GM12878 (cell line): ENCODE measurements around the gene ANKRD42. TPM values are rescaled to one million over a fixed set of nuclear protein-coding genes. Genes with fewer than 3 reads are reported as not detected.

Experiments
- ATAC-seq: fragments of 200-7000 bp; cut with Tn5 transposase; 3 replicates; pipeline ENCODE4 v1.9.1; 2020; ENCODE audit warnings: mild to moderate bottlenecking, moderate library complexity
- BruUV-seq: library from RNA; stranded (reverse); fragments of 400-500 nt; replicated peaks from 2 replicates; lab custom pipeline; 2021; lab: Mats Ljungman, UMichigan
- CTCF ChIA-PET: fragments of 300-600 bp; sonication (Branson Sonifier 250); formaldehyde crosslinking; extraction: SDS; loops from one replicate; lab custom pipeline; 2021; ENCODE audit warnings: inconsistent platforms; lab: Yijun Ruan, JAX
- POLR2A ChIA-PET: fragments of 350-600 bp; formaldehyde crosslinking; extraction: SDS; loops from one replicate; lab custom pipeline; 2021; ENCODE audit warnings: inconsistent platforms; lab: Charles Lee
- RAD21 ChIA-PET: fragments of 300-600 bp; sonication (Branson Sonifier 250); formaldehyde crosslinking; loops from one replicate; lab custom pipeline; 2023; ENCODE audit warnings: antibody characterized with exemption; ENCODE audit not compliant: unreplicated experiment; lab: Charles Lee
- SMC1A ChIA-PET: fragments of 300-600 bp; sonication (Branson Sonifier 250); formaldehyde crosslinking; loops from one replicate; lab custom pipeline; 2023; ENCODE audit not compliant: unreplicated experiment, uncharacterized antibody; lab: Charles Lee
- DNase-seq: peaks from one replicate; pipeline ENCODE4 v3.0.0-alpha.2; 2011; ENCODE audit warnings: low read depth, low spot score
- FAIRE-seq: peaks from 3 replicates; lab custom pipeline; 2011; peaks lifted over from hg19 to GRCh38; lab: Jason Lieb, UNC
- H2AFZ ChIP-seq: 2 replicates; pipeline ENCODE4 v1.6.0; 2011; ENCODE audit warnings: low read depth, low read length, control low read depth; ENCODE audit not compliant: control insufficient read depth
- H3K27ac ChIP-seq: 2 replicates; pipeline ENCODE4 v1.5.1; 2011; ENCODE audit warnings: control low read depth; ENCODE audit not compliant: control insufficient read depth, insufficient read depth
- H3K27me3 ChIP-seq, 2 experiments: replicated peaks in 1 of 2; 2 replicates each; pipeline versions ENCODE4 v1.6.0 to v1.6.1; 2011; ENCODE audit warnings: low read length in 1 of 2; ENCODE audit not compliant: control insufficient read depth in 2 of 2, insufficient read depth in 2 of 2
- H3K36me3 ChIP-seq, 2 experiments: 2 replicates each; pipeline ENCODE4 v1.5.1; 2011; ENCODE audit warnings: low read length in 1 of 2; ENCODE audit not compliant: control insufficient read depth in 2 of 2, insufficient read depth in 2 of 2
- H3K4me1 ChIP-seq: 2 replicates; pipeline ENCODE4 v1.6.1; 2011; ENCODE audit warnings: mild to moderate bottlenecking, low read length, moderate library complexity, mixed read lengths; ENCODE audit not compliant: control insufficient read depth, insufficient read depth
- H3K4me2 ChIP-seq: 2 replicates; pipeline ENCODE4 v1.6.0; 2011; ENCODE audit warnings: control low read depth; ENCODE audit not compliant: control insufficient read depth, insufficient read depth
- H3K4me3 ChIP-seq: fragments of 200-600 bp; sonication (generic); 2 replicates; pipeline ENCODE4 v1.5.1; 2016
- H3K79me2 ChIP-seq: 2 replicates; pipeline ENCODE4 v1.6.0; 2011; ENCODE audit warnings: low read length; ENCODE audit not compliant: control insufficient read depth, insufficient read depth
- H3K9ac ChIP-seq: 2 replicates; pipeline ENCODE4 v1.8.0; 2011; ENCODE audit warnings: low read length, control low read depth, mixed read lengths; ENCODE audit not compliant: control insufficient read depth, insufficient read depth
- H3K9me3 ChIP-seq: replicated peaks from 3 replicates; pipeline ENCODE4 v1.5.1; 2011; ENCODE audit warnings: mild to moderate bottlenecking, low read length; ENCODE audit not compliant: control insufficient read depth, insufficient read depth
- H4K20me1 ChIP-seq: 2 replicates; pipeline ENCODE4 v1.6.0; 2011; ENCODE audit not compliant: control insufficient read depth, insufficient read depth
- BCL11A ChIP-seq: IDR thresholded peaks from 2 replicates; pipeline ENCODE4 v1.6.1; 2011; ENCODE audit warnings: low read depth, low read length
- GABPA ChIP-seq: IDR thresholded peaks from 2 replicates; pipeline ENCODE4 v1.6.1; 2014; ENCODE audit warnings: antibody characterized with exemption, low read depth, mild to moderate bottlenecking, inconsistent platforms
- JUNB ChIP-seq: IDR thresholded peaks from 2 replicates; pipeline ENCODE4 v1.6.1; 2016; ENCODE audit warnings: antibody characterized with exemption, mild to moderate bottlenecking
- MYB ChIP-seq: fragments of 150-350 bp; IDR thresholded peaks from 2 replicates; pipeline ENCODE4 v1.6.1; 2014; ENCODE audit warnings: mild to moderate bottlenecking, low read depth, low read length, borderline replicate concordance
- PML ChIP-seq: IDR thresholded peaks from 2 replicates; pipeline ENCODE4 v1.6.1; 2012; ENCODE audit warnings: low read length, inconsistent platforms
- RUNX3 ChIP-seq: IDR thresholded peaks from 2 replicates; pipeline ENCODE4 v1.6.1; 2012; ENCODE audit warnings: low read length, inconsistent platforms
- SPI1 ChIP-seq: IDR thresholded peaks from 2 replicates; pipeline ENCODE4 v1.6.1; 2011; ENCODE audit warnings: low read depth, mild to moderate bottlenecking, low read length, moderate library complexity, borderline replicate concordance; ENCODE audit not compliant: insufficient read depth
- in situ Hi-C: fragments of 300-500 bp; cut with MboI; formaldehyde crosslinking; loops from 9 replicates; pipeline ENCODE4 v1.14.3; 2018; ENCODE audit warnings: mixed read lengths
- intact Hi-C: fragments of 100-400 bp; cut with micrococcal nuclease; formaldehyde crosslinking; loops from one replicate; pipeline ENCODE4 v1.14.2; 2022; ENCODE audit not compliant: unreplicated experiment
- polyA plus RNA-seq, 11 experiments: library from polyadenylated mRNA; depleted of rRNA in 4 of 11; unstranded in 6 of 11; stranded (reverse) in 5 of 11; fragments of >200 nt; fragmentation: Nextera tagmentation in 4 of 11; fragmentation: Illumina TruSeq in 1 of 11; extraction: Ambion mirVana in 4 of 11; extraction: Trizol in 1 of 11; gene quantifications; 1 replicate in 1 of 11; 2 replicates in 10 of 11; pipeline versions ENCODE4 v1.2.1 to v1.2.3, GENCODE V29; 2011 to 2016; ENCODE audit warnings: inconsistent platforms in 2 of 11, missing spikeins in 2 of 11, low read depth in 1 of 11
- total RNA-seq, 4 experiments: library from RNA; depleted of rRNA in 3 of 4; stranded (reverse); fragments of >200 nt in 3 of 4; fragmentation: Illumina TruSeq in 1 of 4; extraction: Trizol in 1 of 4; gene quantifications; 2 replicates each; pipeline versions ENCODE4 v1.2.1 to v1.2.3, GENCODE V29; 2013 to 2021

ANKRD42 gene
- total and polyA plus RNA-seq, 10 of the 15 experiments (the other 5 are each of a cell fraction or from before 2014, with no cell fraction given) = 0.68 to 3.2 (median 2.0) TPM

DNA sequence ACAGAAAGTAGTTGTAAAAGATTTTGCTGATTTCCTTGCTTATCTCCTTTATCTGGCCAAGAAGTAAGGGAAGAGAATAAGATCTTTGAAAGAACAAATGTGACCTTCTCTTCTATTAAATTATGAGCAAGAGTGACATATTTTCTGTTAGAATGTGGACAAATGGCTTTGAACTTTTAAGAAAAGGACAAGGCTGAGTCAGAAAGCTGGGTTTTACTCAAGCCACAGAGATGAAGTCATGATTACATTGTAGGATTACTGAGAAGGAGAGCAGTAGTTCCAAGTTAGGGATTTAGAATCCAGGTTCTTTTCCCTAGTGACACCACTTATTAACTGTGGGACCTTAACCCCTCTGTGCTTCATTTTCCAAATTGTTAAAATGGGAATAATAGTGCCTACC, 79.1 kb downstream of the ANKRD42 start:
- H3K27me3 ChIP-seq = no peaks in the 10 kb centered on the region
- no peak for TF ChIP-seq BCL11A
- TF ChIP-seq JUNB = peak; percentile 20; the same call in 1 of the 2 replicates
- TF ChIP-seq SPI1 = no peak
- no peak for TF ChIP-seq GABPA
- TF ChIP-seq MYB = no peak
- TF ChIP-seq RUNX3 = no peak
- no peak for TF ChIP-seq PML
- H4K20me1 ChIP-seq = no peaks in the 10 kb centered on the region
- in situ Hi-C loops = no loop called here
- H3K79me2 ChIP-seq = no peaks in the 10 kb centered on the region
- H3K4me1 ChIP-seq = no peaks in the 10 kb centered on the region
- FAIRE-seq = no peak
- H3K4me3 ChIP-seq = no peak overlapping the region
- no peak for ATAC-seq
- no peak overlapping the region for H3K4me2 ChIP-seq
- H3K9me3 ChIP-seq = no peaks in the 10 kb centered on the region; the same call in 2 of the 3 replicates
- H3K9ac ChIP-seq = no peak overlapping the region
- ChIA-PET CTCF (interaction anchor here (0.9 to 3.4 kb wide), 3 partner anchors 20 to 62 kb away, joined by 4 to 14 read pairs (median 11); no protein-coding TSS in a partner anchor), SMC1A (interaction anchor here (0.6 to 2.4 kb wide), 4 partner anchors 18 to 183 kb away, joined by 3 to 7 read pairs (median 4); no protein-coding TSS in a partner anchor), RAD21 (no interaction called here), POLR2A (interaction anchor here (0.9 kb wide), 1 partner anchor 10 kb away, joined by 5 read pairs; no protein-coding TSS in a partner anchor)
- peaks cover 0 to 25% of the 10 kb centered on the region in 2 experiments; a peak in 3 of 4 replicates for H3K36me3 ChIP-seq
- no peak overlapping the region for H2AFZ ChIP-seq
- no TSS peak for BruUV-seq
- no peak for DNase-seq
- intact Hi-C loops = no loop called here
- no peak overlapping the region for H3K27ac ChIP-seq
